ENCODE data around the gene FOXD1. TPM values are rescaled to one million over a fixed set of nuclear protein-coding genes. Genes with fewer than 3 reads are reported as not detected.
"Not testable (repeated sequence)": the region's sequence is repeated elsewhere in the genome, so short reads cannot be mapped to it uniquely, and the experiment has no call there.

Gene FOXD1
- total RNA-seq, 1 donor from 2014 or later = 7.3 TPM

GRCh38 chr5:73464016-73464745, 15.6 kb upstream of the FOXD1 start:
- DNase-seq (ENCODE audit: low read depth) = no peak

- DNase-seq (ENCODE audit: low read depth) = no peak
Observed at GRCh38 chr5:73460133-73460532, 11.6 kb upstream of the FOXD1 start.

DNA sequence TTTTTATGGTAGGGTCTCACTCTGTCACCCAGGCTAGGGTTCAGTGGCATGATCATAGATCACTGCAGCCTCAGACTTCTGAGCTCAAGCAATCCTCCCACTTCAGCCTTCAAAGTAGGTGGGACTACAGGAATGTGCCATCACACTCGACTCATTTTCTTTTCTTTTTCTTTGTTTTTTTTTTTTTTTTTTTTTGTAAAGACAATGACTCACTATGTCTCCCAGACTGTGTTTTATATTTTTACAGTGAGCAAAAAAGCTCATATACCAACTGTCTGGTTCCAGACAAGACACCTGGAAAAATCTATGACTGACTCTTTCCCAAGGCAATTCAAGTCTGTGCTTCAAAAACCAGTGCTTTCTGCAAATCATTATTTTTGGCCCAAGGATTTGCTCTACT, 10.8 kb upstream of the FOXD1 start:
- peak; percentile 25 for DNase-seq (ENCODE audit: low read depth)

- DNase-seq (ENCODE audit: low read depth) = not testable (repeated sequence)
Observed at GRCh38 chr5:73456462-73456861, 7.9 kb upstream of the FOXD1 start.

DNA sequence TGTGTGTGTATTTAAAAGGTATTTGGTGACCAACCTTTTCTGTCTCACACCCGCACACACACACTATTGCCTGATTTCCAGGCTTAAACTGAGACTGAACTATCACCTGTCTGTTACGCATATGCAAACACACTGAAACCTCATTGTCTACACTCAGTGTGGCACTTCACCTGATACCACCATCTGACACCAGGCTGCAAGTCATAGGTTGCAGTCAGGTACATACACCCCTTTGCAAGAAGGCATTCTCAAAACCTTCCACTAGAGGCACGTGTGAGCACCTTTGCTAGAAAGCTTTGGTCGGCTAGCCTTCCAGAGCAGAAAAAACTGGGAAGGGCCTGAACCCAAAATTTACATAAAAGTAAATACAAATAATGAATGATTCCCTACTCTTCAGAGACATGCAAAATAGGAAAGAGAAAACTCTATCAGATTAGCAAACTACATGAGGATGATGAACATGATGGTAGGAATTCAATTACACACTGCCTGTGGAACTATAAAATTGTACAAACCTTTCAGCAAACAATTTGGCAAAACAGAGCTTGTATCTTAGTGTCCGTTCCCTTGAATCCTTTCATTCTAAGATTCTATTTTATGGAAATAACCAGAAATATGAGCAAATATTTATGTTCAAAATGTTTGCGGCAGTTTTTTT, 5.9 kb upstream of the FOXD1 start:
- DNase-seq (ENCODE audit: low read depth) = peak; percentile 77

GRCh38 chr5:73452215-73452614, 3.6 kb upstream of the FOXD1 start:
- DNase-seq (ENCODE audit: low read depth) = no peak

- DNase-seq (ENCODE audit: low read depth) = no peak
Observed at GRCh38 chr5:73451224-73452130, 2.9 kb upstream of the FOXD1 start.

DNA sequence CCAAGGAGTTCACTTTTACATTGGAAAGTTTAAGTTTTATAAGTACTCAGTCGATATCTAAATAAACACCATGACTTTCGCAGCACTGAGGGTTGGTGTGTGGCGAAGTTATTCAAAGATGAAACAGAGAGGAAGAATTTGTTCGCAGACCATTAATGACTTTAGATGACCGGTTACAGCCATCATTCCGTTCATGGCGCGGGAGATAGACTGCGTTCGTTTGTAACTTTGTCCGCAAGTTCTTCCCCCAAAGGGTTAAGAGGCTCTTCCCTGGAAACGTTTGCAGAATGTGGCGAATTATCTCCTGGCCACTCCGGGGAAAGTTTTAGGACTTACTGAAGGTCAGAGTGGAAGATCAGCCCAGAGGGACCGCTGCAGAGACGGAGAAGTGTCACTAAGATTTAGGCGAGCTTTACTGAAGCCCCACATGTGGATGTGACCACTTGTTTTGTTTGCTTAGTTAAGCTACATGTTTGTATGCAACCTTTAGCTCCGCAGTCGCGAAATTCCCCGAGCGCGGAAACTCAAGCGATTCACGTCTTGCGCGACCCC, 2.2 kb upstream of the FOXD1 start:
- peak; percentile 16 for DNase-seq (ENCODE audit: low read depth)

DNA sequence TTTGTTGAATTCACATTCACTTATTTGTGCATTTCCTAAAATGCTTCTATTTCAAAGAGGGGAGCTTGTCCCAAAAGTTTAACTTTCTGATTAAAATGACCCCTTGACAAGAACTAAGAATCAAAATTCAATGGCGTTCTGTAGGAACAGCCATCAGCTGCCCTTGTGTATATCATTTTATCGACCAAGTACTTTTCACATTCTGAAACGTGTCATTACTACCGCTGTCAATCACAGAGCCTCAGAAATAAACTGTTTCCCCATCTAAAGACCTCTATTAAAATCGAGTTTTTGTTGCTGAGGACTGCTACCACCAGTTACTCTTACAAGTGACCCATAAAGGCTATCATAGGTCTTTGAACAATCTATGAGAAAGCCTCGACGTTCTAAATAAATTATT, 1.6 kb upstream of the FOXD1 start:
- no peak for DNase-seq (ENCODE audit: low read depth)

- DNase-seq (ENCODE audit: low read depth) = peak; percentile 18
Observed at GRCh38 chr5:73447530-73448462, 781 bp downstream of the FOXD1 start.

GRCh38 chr5:73446631-73447529, 1.7 kb downstream of the FOXD1 start:
- no peak for DNase-seq (ENCODE audit: low read depth)

GRCh38 chr5:73445665-73446630, 2.6 kb downstream of the FOXD1 start:
- DNase-seq (ENCODE audit: low read depth) = no peak

GRCh38 chr5:73444499-73445438, 3.8 kb downstream of the FOXD1 start:
- no peak for DNase-seq (ENCODE audit: low read depth)

DNA sequence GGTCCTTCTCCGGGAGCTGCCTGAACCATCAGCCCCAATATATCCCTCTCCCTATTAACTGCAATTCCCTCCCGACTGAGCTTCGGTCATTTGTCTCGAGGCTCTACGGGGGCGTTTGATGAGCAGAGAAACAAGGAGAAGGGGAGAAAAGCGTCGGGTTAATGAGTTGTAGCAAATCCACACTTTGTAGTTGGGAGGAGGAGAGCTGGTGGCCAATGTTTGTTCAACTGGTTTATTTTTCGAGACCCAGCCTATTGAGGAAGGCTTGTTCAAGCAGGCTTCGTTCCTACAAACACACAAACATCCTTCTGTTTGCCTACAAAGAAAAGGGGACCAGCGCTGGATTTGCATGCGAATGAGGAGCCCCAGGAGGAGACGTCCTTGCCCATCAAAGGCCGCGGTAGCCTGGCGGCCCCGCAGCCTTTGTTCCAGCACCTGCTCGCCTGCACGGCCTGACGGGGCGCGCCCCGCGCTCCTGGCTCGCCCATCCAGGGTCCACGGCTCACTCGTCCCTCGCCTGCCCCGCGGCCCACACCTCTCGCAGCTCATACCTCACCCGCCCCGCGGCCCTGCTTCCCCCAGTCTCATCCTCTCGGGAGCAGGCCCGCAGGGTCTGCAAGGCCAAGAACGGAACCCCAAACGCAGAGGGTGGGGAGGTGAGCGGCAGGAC, 4.6 kb downstream of the FOXD1 start:
- DNase-seq (ENCODE audit: low read depth) = no peak

DNA sequence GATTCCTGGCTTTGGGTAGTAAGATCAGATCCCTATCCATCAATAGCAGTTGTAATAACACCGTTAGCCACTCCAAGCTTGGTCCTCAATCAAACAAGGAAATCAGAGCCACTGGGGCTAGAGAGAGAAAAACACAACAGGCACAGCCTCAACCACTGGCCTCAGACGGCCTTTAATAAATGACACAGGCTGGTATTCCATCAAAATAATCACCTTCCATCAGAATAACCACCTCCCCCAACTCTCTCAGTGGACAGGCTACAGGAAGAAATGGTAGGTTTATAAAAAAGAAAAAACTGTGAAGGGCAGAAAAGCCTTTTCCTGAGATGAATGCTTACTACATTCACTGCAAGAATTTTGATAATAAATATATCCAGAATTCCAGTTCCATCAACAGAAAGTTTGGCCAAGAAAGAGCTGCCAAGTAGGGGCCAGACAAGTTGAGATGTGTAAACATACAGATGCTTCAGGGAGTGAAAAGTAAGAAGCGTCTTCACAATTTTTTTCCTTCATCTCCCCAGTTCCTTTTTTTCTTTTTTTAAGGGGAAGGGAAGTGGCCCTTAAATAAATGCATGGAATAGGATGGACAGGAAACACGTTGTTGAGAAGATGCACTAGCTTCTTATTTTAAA, 5.5 kb downstream of the FOXD1 start:
- no peak for DNase-seq (ENCODE audit: low read depth)

DNA sequence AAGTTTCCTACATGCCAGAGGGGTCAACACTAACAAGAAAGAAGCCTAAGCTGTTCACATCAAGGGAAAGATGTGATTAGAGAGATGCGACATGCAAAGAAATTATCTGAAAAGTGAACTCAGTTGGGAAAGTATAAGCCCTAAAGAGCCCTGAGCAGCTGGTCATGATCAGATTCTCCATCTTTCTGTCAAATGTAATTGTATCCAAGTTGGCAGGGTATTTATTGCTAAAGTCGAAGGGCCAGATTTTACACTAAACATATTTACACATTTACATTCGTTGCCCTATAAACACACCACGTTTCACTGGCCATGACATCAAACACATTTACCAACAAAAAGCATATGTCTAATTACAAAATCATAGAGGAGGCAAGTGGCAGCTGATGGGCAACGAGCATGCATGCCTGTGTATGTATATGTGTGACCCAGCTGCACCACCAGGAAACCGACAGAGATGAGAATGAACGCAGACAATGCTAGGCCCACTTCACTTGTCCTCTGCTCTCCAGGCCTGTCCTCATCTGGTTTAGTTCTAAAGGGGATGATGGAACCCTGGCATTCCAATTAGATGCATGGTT, 6.3 kb downstream of the FOXD1 start:
- DNase-seq (ENCODE audit: low read depth) = no peak
